Common myeloid progenitor, CD34-positive (primary cell): ENCODE results near the gene TNK2.
"Not testable (repeated sequence)": the region's sequence is repeated elsewhere in the genome, so short reads cannot be mapped to it uniquely, and the experiment has no call there.

Experiments used
- CTCF ChIA-PET: fragments of 350-600 bp; sonication (Branson Sonifier 250); formaldehyde crosslinking; loops from one replicate; lab custom pipeline; 2021; ENCODE audit warnings: antibody characterized with exemption; lab: Charles Lee
- POLR2A ChIA-PET: fragments of 350-600 bp; sonication (Branson Sonifier 250); formaldehyde crosslinking; loops from one replicate; lab custom pipeline; 2021; ENCODE audit warnings: antibody characterized with exemption; lab: Charles Lee
- DNase-seq, 3 donors: peaks; one replicate each; pipeline versions ENCODE4 v3.0.0 to v3.0.0-alpha.2; 2013
- H3K27ac ChIP-seq, 2 experiments: 1 replicate in 1 of 2; 2 replicates in 1 of 2; pipeline ENCODE4 v1.7.0; 2013; ENCODE audit warnings: inconsistent platforms in 2 of 2, low read length in 2 of 2, mild to moderate bottlenecking in 2 of 2, low read depth in 1 of 2, moderate library complexity in 1 of 2; ENCODE audit not compliant: severe bottlenecking in 2 of 2, insufficient read depth in 1 of 2, poor library complexity in 1 of 2
- H3K27me3 ChIP-seq, 5 experiments: replicated peaks in 2 of 5; 1 replicate in 3 of 5; 2 replicates in 2 of 5; pipeline versions ENCODE4 v1.6.1 to v1.7.0; 2013; ENCODE audit warnings: low read length in 4 of 5, mild to moderate bottlenecking in 2 of 5, moderate library complexity in 2 of 5, inconsistent platforms in 1 of 5; ENCODE audit not compliant: insufficient read depth in 5 of 5, control insufficient read depth in 4 of 5
- H3K36me3 ChIP-seq, 4 experiments: 1 replicate in 2 of 4; 2 replicates in 2 of 4; pipeline versions ENCODE4 v1.6.1 to v1.7.0; 2013; ENCODE audit warnings: low read length in 3 of 4, control low read depth in 1 of 4, mild to moderate bottlenecking in 1 of 4; ENCODE audit not compliant: control insufficient read depth in 4 of 4, insufficient read depth in 4 of 4
- H3K4me1 ChIP-seq, 4 experiments: 1 replicate in 3 of 4; 2 replicates in 1 of 4; pipeline versions ENCODE4 v1.6.1 to v1.7.1; 2013; ENCODE audit warnings: low read length in 3 of 4, mild to moderate bottlenecking in 3 of 4, control low read depth in 1 of 4, inconsistent platforms in 1 of 4, moderate library complexity in 1 of 4; ENCODE audit not compliant: control insufficient read depth in 4 of 4, insufficient read depth in 4 of 4; ENCODE audit errors: control extremely low read depth in 1 of 4
- H3K4me3 ChIP-seq, 7 experiments: 1 replicate in 4 of 7; 2 replicates in 3 of 7; pipeline versions ENCODE4 v1.5.1 to v1.7.0; 2013; ENCODE audit warnings: mild to moderate bottlenecking in 7 of 7, low read length in 6 of 7, moderate library complexity in 6 of 7, inconsistent platforms in 2 of 7, low read depth in 2 of 7, control low read depth in 1 of 7; ENCODE audit not compliant: insufficient read depth in 4 of 7, control insufficient read depth in 1 of 7; ENCODE audit errors: extremely low read depth in 1 of 7
- H3K9me3 ChIP-seq, 5 experiments: 1 replicate in 4 of 5; 2 replicates in 1 of 5; pipeline versions ENCODE4 v1.6.1 to v1.7.1; 2013; ENCODE audit warnings: low read length in 4 of 5, mild to moderate bottlenecking in 2 of 5, inconsistent platforms in 1 of 5, low read depth in 1 of 5, moderate library complexity in 1 of 5; ENCODE audit not compliant: control insufficient read depth in 4 of 5, insufficient read depth in 2 of 5; ENCODE audit errors: control extremely low read depth in 1 of 5
- WGBS: methylation state at CpG from one replicate; pipeline ENCODE4 v1.1.5; 2013; ENCODE audit not compliant: insufficient coverage; 5-methylcytosine and 5-hydroxymethylcytosine counted together

The TNK2 gene

DNA sequence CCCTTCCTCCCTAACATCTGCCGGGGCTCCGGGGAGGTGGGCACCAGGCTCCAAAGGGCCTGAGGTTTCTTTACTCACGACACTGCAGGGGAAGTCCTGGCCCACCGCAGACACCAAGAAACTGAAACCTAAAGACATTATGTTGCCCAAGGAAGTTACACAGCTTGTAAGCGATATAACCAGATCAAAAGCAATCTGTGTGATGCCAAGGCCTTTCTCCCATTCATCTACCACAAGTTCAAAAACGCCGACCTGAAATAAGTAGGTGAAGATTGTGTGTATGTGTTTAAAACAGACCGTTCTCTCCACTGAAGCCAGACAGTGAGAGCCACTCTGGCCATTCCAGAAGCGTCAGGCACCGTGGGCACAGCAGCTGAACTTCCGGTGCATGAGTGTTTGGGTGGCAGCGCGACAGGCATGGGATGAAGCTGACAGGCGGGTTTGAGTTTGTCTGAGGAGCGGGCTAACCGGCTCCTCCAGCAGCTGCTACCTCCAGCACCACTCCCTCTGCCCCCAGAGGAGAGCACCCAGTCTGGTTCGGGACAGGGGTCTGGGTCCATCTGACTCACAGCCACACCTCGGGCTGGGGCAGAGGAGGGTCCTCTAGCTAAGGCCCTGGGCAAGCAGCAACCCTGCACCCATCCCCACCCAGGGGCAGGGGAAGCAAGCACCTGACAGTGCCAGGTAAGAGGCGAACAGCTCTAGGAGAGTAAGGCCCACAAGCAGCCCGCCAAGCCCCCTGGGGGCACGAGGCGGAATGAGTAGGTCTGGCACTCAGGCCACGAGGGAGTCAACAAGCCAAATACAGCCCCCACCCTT is 1.3 kb downstream of the TNK2 start:
- ChIA-PET POLR2A (interaction anchor here (1.3 to 4.6 kb wide), 3 partner anchors 11 to 55 kb away, joined by 7 to 109 read pairs (median 15); no protein-coding TSS in a partner anchor), CTCF (interaction anchor here (0.7 to 4.0 kb wide), 12 partner anchors 9 to 57 kb away, joined by 3 to 113 read pairs (median 3); no protein-coding TSS in a partner anchor)
- 13% methylated on average over 13 of the region's 23 CpGs for WGBS
- Histone ChIP-seq H3K9me3 (no peaks in the 10 kb centered on the region), H3K36me3 (no peaks in the 10 kb centered on the region), H3K4me1 (peaks cover 20 to 86% (median 69%) of the 10 kb centered on the region in 4 experiments), H3K4me3 (peak overlapping the region; percentile 6 to 89 (median 77)), H3K27me3 (no peaks in the 10 kb centered on the region), H3K27ac (peak overlapping the region; percentile 85 to 90)
- DNase-seq: peak; percentile 80 to 96 (median 95)

DNA sequence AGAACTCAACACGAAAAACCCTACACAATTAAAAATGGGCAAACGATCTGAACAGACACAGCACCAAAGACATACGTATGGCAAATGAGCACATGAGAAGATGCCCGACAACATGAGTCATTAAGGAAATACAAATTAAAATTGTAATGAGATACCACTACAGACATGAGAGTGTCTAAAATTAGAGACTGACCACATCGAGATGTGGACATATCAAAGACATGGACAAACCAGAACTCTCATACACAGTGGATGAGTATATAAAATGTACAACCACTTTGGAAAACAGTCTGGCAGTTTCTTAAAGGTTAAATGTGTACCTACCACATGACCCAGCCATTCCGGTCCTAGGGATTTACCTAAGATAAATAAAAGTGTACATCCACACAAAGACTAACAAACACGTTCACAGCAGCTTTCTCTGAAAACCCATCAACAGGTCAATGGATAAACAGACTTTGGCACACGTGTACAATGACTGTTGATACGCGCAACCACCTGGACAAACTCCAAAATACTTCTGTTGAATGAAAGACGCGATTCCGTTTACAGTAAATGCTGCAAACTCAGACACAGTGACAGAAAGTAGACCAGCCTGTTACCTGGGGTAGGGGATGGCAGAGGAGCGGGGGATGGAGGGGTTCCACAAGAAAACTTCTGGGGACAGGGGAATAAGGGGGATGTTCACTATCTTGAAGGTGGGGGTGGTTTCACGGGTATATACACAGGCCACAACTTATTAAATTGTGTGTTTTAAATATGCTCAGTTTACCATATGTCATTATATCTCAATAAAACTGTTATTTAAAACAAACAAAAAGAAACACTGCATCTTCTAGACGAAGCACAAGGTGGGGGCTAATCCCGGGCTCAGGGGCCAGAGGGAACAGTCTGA is 2.1 kb downstream of the TNK2 start:
- Histone ChIP-seq H3K27ac (peak overlapping the region; percentile 85 to 90), H3K9me3 (no peaks in the 10 kb centered on the region), H3K4me3 (peak overlapping the region in 6 of 7 experiments; percentile 66 to 89 (median 79)), H3K27me3 (no peaks in the 10 kb centered on the region), H3K36me3 (no peaks in the 10 kb centered on the region), H3K4me1 (peaks cover 22 to 86% (median 69%) of the 10 kb centered on the region in 4 experiments)
- 9% methylated on average over 7 of the region's 17 CpGs for WGBS
- ChIA-PET POLR2A (interaction anchor here (1.3 to 4.6 kb wide), 3 partner anchors 10 to 54 kb away, joined by 7 to 109 read pairs (median 15); no protein-coding TSS in a partner anchor), CTCF (interaction anchor here (0.7 to 4.0 kb wide), 7 partner anchors 9 to 56 kb away, joined by 3 to 113 read pairs (median 3); no protein-coding TSS in a partner anchor)
- DNase-seq: peak in 2 of 3 donors; percentile 61

DNA sequence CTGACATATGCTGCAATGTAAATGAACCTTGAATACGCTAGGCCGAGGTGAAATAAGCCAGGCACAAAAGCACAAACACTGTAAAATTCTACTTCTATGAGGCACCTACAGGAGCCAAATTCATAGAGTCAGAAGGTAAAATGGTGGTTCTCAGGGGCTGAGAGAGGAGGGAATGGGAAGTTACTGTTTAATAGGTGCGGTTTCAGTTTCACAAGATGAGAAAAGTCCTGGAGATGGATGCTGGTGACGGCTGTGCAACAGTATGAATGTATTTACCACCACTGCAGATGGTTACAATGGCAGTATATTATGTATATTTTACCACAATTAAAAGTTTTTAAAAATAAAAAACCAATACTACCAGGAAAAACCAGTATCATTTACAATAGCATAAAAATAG is 4.0 kb downstream of the TNK2 start:
- no peaks in the 10 kb centered on the region for H3K27me3 ChIP-seq
- ChIA-PET POLR2A (interaction anchor here (0.7 kb wide), 2 partner anchors 10 to 48 kb away, joined by 3 to 5 read pairs; no protein-coding TSS in a partner anchor), CTCF (interaction anchor here (1.0 to 20.3 kb wide), 3 partner anchors 10 to 50 kb away, joined by 3 to 238 read pairs (median 3); no protein-coding TSS in a partner anchor)
- WGBS: no CpG with 5 or more reads among the region's 4 CpGs
- H3K4me1 ChIP-seq: peaks cover 29 to 92% (median 76%) of the 10 kb centered on the region in 4 experiments
- H3K36me3 ChIP-seq: no peaks in the 10 kb centered on the region
- H3K9me3 ChIP-seq: no peaks in the 10 kb centered on the region
- H3K4me3 ChIP-seq: no peak overlapping the region
- peak overlapping the region in 1 of 2 experiments; percentile 43 for H3K27ac ChIP-seq
- peak in 2 of 3 donors; percentile 42 to 50 for DNase-seq

DNA sequence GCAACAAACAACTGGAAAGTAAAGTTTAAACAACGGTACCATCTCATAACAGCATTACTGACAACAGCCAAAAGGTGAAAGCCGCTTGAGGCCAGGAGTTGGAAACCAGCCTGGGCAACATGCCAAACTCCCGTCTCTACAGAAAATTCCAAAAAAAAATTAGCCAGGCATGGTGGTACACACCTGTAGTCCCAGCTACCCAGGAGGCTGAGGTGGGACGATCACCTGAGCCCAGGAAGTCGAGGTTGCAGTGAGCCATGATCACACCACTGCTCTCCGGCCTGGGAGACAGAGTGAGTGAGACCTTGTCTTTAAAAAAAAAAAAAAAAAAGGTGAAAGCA is 4.4 kb downstream of the TNK2 start:
- POLR2A ChIA-PET: interaction anchor here (0.7 kb wide), 2 partner anchors 9 to 47 kb away, joined by 3 to 5 read pairs; no protein-coding TSS in a partner anchor
- Histone ChIP-seq H3K9me3 (no peaks in the 10 kb centered on the region), H3K4me1 (peaks cover 29 to 96% (median 80%) of the 10 kb centered on the region in 4 experiments), H3K36me3 (no peaks in the 10 kb centered on the region), H3K27ac (peak overlapping the region; percentile 12 to 43), H3K4me3 (peak overlapping the region in 2 of 7 experiments; percentile 2 to 30), H3K27me3 (no peaks in the 10 kb centered on the region)
- 61% methylated on average over 3 of the region's 6 CpGs for WGBS
- no peak for DNase-seq
- CTCF ChIA-PET: interaction anchor here (1.0 to 21.0 kb wide), 4 partner anchors 12 to 50 kb away, joined by 3 to 360 read pairs (median 120); no protein-coding TSS in a partner anchor

DNA sequence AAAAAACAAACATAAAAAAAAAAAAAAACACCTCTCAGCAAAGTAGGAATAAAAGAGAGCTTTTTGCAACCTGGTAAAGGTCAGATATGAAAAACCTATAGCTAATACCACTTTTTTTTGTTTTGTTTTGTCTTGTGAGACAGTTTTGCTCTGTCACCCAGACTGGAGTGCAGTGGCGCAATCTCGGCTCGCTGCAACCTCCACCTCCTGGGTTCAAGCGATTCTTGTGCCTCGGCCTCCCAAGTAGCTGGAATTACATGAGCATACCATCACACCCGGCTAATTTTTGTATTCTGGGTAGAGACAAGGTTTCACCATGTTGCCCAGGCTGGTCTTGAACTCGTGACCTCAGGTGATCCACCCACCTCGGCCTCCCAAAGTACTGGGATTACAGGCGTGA is 5.7 kb downstream of the TNK2 start:
- H3K27me3 ChIP-seq, H3K27ac ChIP-seq, H3K9me3 ChIP-seq, H3K4me3 ChIP-seq, H3K36me3 ChIP-seq, DNase-seq, POLR2A ChIA-PET: not testable (repeated sequence)
- H3K4me1 ChIP-seq: peaks cover 29 to 96% (median 80%) of the 10 kb centered on the region in 4 experiments
- WGBS: 98% methylated on average over 9 of the region's 9 CpGs
- CTCF ChIA-PET: interaction anchor here (1.3 to 21.0 kb wide), 5 partner anchors 8 to 48 kb away, joined by 3 to 360 read pairs (median 8); no protein-coding TSS in a partner anchor

DNA sequence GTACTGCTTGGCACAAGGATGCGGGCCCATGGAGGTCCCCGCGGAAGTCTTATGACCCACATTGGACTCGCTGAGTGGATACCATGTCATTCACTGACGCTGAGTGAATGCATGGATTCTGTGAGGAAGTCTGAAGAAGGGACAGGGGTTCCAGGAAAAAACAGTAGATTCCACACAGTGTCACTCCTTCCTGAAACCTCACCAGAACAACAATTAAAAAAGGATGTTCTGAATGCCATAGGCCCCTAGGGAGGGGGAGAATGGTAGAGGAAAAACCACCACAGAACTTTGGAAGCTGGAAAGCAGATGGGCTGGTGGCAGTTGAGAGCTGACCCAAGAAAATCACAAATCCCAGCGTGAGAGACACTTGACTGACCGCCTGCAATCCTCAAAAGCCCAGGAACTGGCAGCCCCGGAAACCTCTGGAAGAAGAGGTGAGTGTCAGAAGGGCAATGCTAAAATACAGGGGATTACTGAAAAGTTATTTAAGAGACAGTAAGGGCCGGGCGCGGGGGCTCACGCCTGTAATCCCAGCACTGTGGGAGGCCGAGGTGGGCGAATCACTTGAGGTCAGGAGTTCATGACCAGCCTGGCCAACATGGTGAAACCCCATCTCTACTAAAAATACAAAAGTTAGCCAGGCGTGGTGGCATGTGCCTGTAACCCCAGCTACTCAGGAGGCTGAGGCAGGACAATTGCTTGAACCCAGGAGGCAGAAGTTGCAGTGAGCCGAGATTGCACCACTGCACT is 6.3 kb downstream of the TNK2 start:
- H3K9me3 ChIP-seq, POLR2A ChIA-PET, DNase-seq, H3K36me3 ChIP-seq, H3K27me3 ChIP-seq: not testable (repeated sequence)
- CTCF ChIA-PET: interaction anchor here (1.3 to 21.0 kb wide), 4 partner anchors 8 to 48 kb away, joined by 5 to 360 read pairs (median 123); no protein-coding TSS in a partner anchor
- Histone ChIP-seq H3K4me3 (peak overlapping the region in 2 of 7 experiments; percentile 22 to 57), H3K27ac (peak overlapping the region; percentile 76 to 85), H3K4me1 (peaks cover 29 to 95% (median 79%) of the 10 kb centered on the region in 4 experiments)
- 93% methylated on average over 13 of the region's 16 CpGs for WGBS
